GM12878 (cell line): Measurements from ENCODE around the gene SLCO2A1. TPM values are rescaled to one million over a fixed set of nuclear protein-coding genes. Genes with fewer than 3 reads are reported as not detected.

Experiments
- ATAC-seq: fragments of 200-7000 bp; cut with Tn5 transposase; 3 replicates; pipeline ENCODE4 v1.9.1; 2020; ENCODE audit warnings: mild to moderate bottlenecking, moderate library complexity
- BruUV-seq: library from RNA; stranded (reverse); fragments of 400-500 nt; replicated peaks from 2 replicates; lab custom pipeline; 2021; lab: Mats Ljungman, UMichigan
- CTCF ChIA-PET: fragments of 300-600 bp; sonication (Branson Sonifier 250); formaldehyde crosslinking; extraction: SDS; loops from one replicate; lab custom pipeline; 2021; ENCODE audit warnings: inconsistent platforms; lab: Yijun Ruan, JAX
- POLR2A ChIA-PET: fragments of 350-600 bp; formaldehyde crosslinking; extraction: SDS; loops from one replicate; lab custom pipeline; 2021; ENCODE audit warnings: inconsistent platforms; lab: Charles Lee
- RAD21 ChIA-PET: fragments of 300-600 bp; sonication (Branson Sonifier 250); formaldehyde crosslinking; loops from one replicate; lab custom pipeline; 2023; ENCODE audit warnings: antibody characterized with exemption; ENCODE audit not compliant: unreplicated experiment; lab: Charles Lee
- SMC1A ChIA-PET: fragments of 300-600 bp; sonication (Branson Sonifier 250); formaldehyde crosslinking; loops from one replicate; lab custom pipeline; 2023; ENCODE audit not compliant: unreplicated experiment, uncharacterized antibody; lab: Charles Lee
- DNase-seq: peaks from one replicate; pipeline ENCODE4 v3.0.0-alpha.2; 2011; ENCODE audit warnings: low read depth, low spot score
- FAIRE-seq: peaks from 3 replicates; lab custom pipeline; 2011; peaks lifted over from hg19 to GRCh38; lab: Jason Lieb, UNC
- H2AFZ ChIP-seq: 2 replicates; pipeline ENCODE4 v1.6.0; 2011; ENCODE audit warnings: low read depth, low read length, control low read depth; ENCODE audit not compliant: control insufficient read depth
- H3K27ac ChIP-seq: 2 replicates; pipeline ENCODE4 v1.5.1; 2011; ENCODE audit warnings: control low read depth; ENCODE audit not compliant: control insufficient read depth, insufficient read depth
- H3K27me3 ChIP-seq, 2 experiments: replicated peaks in 1 of 2; 2 replicates each; pipeline versions ENCODE4 v1.6.0 to v1.6.1; 2011; ENCODE audit warnings: low read length in 1 of 2; ENCODE audit not compliant: control insufficient read depth in 2 of 2, insufficient read depth in 2 of 2
- H3K36me3 ChIP-seq, 2 experiments: 2 replicates each; pipeline ENCODE4 v1.5.1; 2011; ENCODE audit warnings: low read length in 1 of 2; ENCODE audit not compliant: control insufficient read depth in 2 of 2, insufficient read depth in 2 of 2
- H3K4me1 ChIP-seq: 2 replicates; pipeline ENCODE4 v1.6.1; 2011; ENCODE audit warnings: mild to moderate bottlenecking, low read length, moderate library complexity, mixed read lengths; ENCODE audit not compliant: control insufficient read depth, insufficient read depth
- H3K4me2 ChIP-seq: 2 replicates; pipeline ENCODE4 v1.6.0; 2011; ENCODE audit warnings: control low read depth; ENCODE audit not compliant: control insufficient read depth, insufficient read depth
- H3K4me3 ChIP-seq: fragments of 200-600 bp; sonication (generic); 2 replicates; pipeline ENCODE4 v1.5.1; 2016
- H3K79me2 ChIP-seq: 2 replicates; pipeline ENCODE4 v1.6.0; 2011; ENCODE audit warnings: low read length; ENCODE audit not compliant: control insufficient read depth, insufficient read depth
- H3K9ac ChIP-seq: 2 replicates; pipeline ENCODE4 v1.8.0; 2011; ENCODE audit warnings: low read length, control low read depth, mixed read lengths; ENCODE audit not compliant: control insufficient read depth, insufficient read depth
- H3K9me3 ChIP-seq: replicated peaks from 3 replicates; pipeline ENCODE4 v1.5.1; 2011; ENCODE audit warnings: mild to moderate bottlenecking, low read length; ENCODE audit not compliant: control insufficient read depth, insufficient read depth
- H4K20me1 ChIP-seq: 2 replicates; pipeline ENCODE4 v1.6.0; 2011; ENCODE audit not compliant: control insufficient read depth, insufficient read depth
- CBFB ChIP-seq: IDR thresholded peaks from 2 replicates; pipeline ENCODE4 v1.6.1; 2016; ENCODE audit warnings: antibody characterized with exemption, low read depth
- CREM ChIP-seq: IDR thresholded peaks from 2 replicates; pipeline ENCODE4 v1.6.1; 2014; ENCODE audit warnings: antibody characterized with exemption, low read depth
- NR2C2 ChIP-seq: IDR thresholded peaks from 2 replicates; pipeline ENCODE4 v1.6.1; 2011; ENCODE audit warnings: borderline replicate concordance, low read depth; ENCODE audit not compliant: control insufficient read depth, insufficient read length
- RAD51 ChIP-seq: fragments of 450-650 bp; IDR thresholded peaks from 2 replicates; pipeline ENCODE4 v1.6.1; 2016; ENCODE audit warnings: moderate library complexity, mild to moderate bottlenecking, inconsistent platforms
- RELB ChIP-seq: fragments of 450-650 bp; IDR thresholded peaks from 2 replicates; pipeline ENCODE4 v1.6.1; 2017; ENCODE audit warnings: low read depth, mild to moderate bottlenecking, moderate library complexity
- REST ChIP-seq: IDR thresholded peaks from 2 replicates; pipeline ENCODE4 v1.6.1; 2012; ENCODE audit warnings: mild to moderate bottlenecking, low read depth, low read length
- YY1 ChIP-seq: IDR thresholded peaks from 2 replicates; pipeline ENCODE4 v1.6.1; 2011; ENCODE audit warnings: low read depth, mild to moderate bottlenecking, low read length
- ZNF687 ChIP-seq: fragments of 450-650 bp; IDR thresholded peaks from 2 replicates; pipeline ENCODE4 v1.6.1; 2017; ENCODE audit warnings: mild to moderate bottlenecking, moderate library complexity
- WGBS: methylation state at CpG from one replicate; pipeline ENCODE4 v1.1.6; 2016; ENCODE audit warnings: low lambda C conversion rate; ENCODE audit not compliant: insufficient replicate concordance, insufficient coverage; ENCODE audit errors: missing lambda C conversion rate; 5-methylcytosine and 5-hydroxymethylcytosine counted together
- in situ Hi-C: fragments of 300-500 bp; cut with MboI; formaldehyde crosslinking; loops from 9 replicates; pipeline ENCODE4 v1.14.3; 2018; ENCODE audit warnings: mixed read lengths
- intact Hi-C: fragments of 100-400 bp; cut with micrococcal nuclease; formaldehyde crosslinking; loops from one replicate; pipeline ENCODE4 v1.14.2; 2022; ENCODE audit not compliant: unreplicated experiment
- polyA plus RNA-seq, 11 experiments: library from polyadenylated mRNA; depleted of rRNA in 4 of 11; unstranded in 6 of 11; stranded (reverse) in 5 of 11; fragments of >200 nt; fragmentation: Nextera tagmentation in 4 of 11; fragmentation: Illumina TruSeq in 1 of 11; extraction: Ambion mirVana in 4 of 11; extraction: Trizol in 1 of 11; gene quantifications; 1 replicate in 1 of 11; 2 replicates in 10 of 11; pipeline versions ENCODE4 v1.2.1 to v1.2.3, GENCODE V29; 2011 to 2016; ENCODE audit warnings: inconsistent platforms in 2 of 11, missing spikeins in 2 of 11, low read depth in 1 of 11
- total RNA-seq, 4 experiments: library from RNA; depleted of rRNA in 3 of 4; stranded (reverse); fragments of >200 nt in 3 of 4; fragmentation: Illumina TruSeq in 1 of 4; extraction: Trizol in 1 of 4; gene quantifications; 2 replicates each; pipeline versions ENCODE4 v1.2.1 to v1.2.3, GENCODE V29; 2013 to 2021

SLCO2A1 gene
- total and polyA plus RNA-seq, 10 of the 15 experiments (the other 5 are each of a cell fraction or from before 2014, with no cell fraction given): 0.05 TPM; not detected in 9

GRCh38 chr3:133972156-133972555 lies 57.6 kb downstream of the SLCO2A1 start:
- no peaks in the 10 kb centered on the region for H4K20me1 ChIP-seq
- no TSS peak for BruUV-seq
- ATAC-seq: no peak
- RAD21 ChIA-PET: no interaction called here
- H3K4me3 ChIP-seq: no peak overlapping the region
- WGBS: 24% methylated on average over 1 of the region's 1 CpG
- no peak for DNase-seq
- CTCF ChIA-PET: no interaction called here
- intact Hi-C loops (no loop called here), in situ Hi-C loops (no loop called here)
- H2AFZ ChIP-seq: no peak overlapping the region
- H3K27me3 ChIP-seq: peaks cover 0 to 3% of the 10 kb centered on the region in 2 experiments; a peak in 2 of 4 replicates
- H3K27ac ChIP-seq: no peak overlapping the region
- no peaks in the 10 kb centered on the region for H3K79me2 ChIP-seq
- no peak for FAIRE-seq
- H3K9ac ChIP-seq: no peak overlapping the region
- no peaks in the 10 kb centered on the region for H3K36me3 ChIP-seq
- H3K4me2 ChIP-seq: no peak overlapping the region
- POLR2A ChIA-PET: no interaction called here
- no peaks in the 10 kb centered on the region for H3K4me1 ChIP-seq
- no peak for TF ChIP-seq RELB
- TF ChIP-seq CBFB: no peak
- no peak for TF ChIP-seq ZNF687
- TF ChIP-seq CREM: no peak
- no peak for TF ChIP-seq YY1
- no peak for TF ChIP-seq RAD51
- no peak for TF ChIP-seq REST
- no peak for TF ChIP-seq NR2C2
- SMC1A ChIA-PET: no interaction called here
- H3K9me3 ChIP-seq: no peaks in the 10 kb centered on the region; the same call in 2 of the 3 replicates
